GM23338 (cell line): Measurements from ENCODE around the gene TFB2M. TPM values are rescaled to one million over a fixed set of nuclear protein-coding genes. Genes with fewer than 3 reads are reported as not detected.

Experiments
- ATAC-seq: fragments of 200-7000 bp; cut with Tn5 transposase; 3 replicates; pipeline ENCODE4 v1.9.1; 2020
- DNase-seq: peaks from one replicate; pipeline ENCODE4 v3.0.0-alpha.2; 2015; ENCODE audit warnings: low spot score
- H2AFZ ChIP-seq: fragments of 200-600 bp; sonication (generic); 2 replicates; pipeline ENCODE4 v1.8.0; 2016; ENCODE audit warnings: antibody characterized with exemption, mild to moderate bottlenecking, moderate library complexity
- H3F3A ChIP-seq: fragments of 200-600 bp; sonication (generic); replicated peaks from 2 replicates; pipeline ENCODE4 v1.8.0; 2017; ENCODE audit warnings: antibody characterized with exemption, mixed run types, low read depth
- H3K27ac ChIP-seq: fragments of 200-600 bp; sonication (generic); 2 replicates; pipeline ENCODE4 v1.6.1; 2016; ENCODE audit warnings: low read depth
- H3K27me3 ChIP-seq: fragments of 200-600 bp; sonication (generic); 2 replicates; pipeline ENCODE4 v1.8.0; 2016; ENCODE audit warnings: mild to moderate bottlenecking, mixed run types, moderate library complexity; ENCODE audit not compliant: insufficient read depth
- H3K36me3 ChIP-seq: fragments of 200-600 bp; sonication (generic); 2 replicates; pipeline ENCODE4 v1.8.0; 2016; ENCODE audit warnings: mild to moderate bottlenecking; ENCODE audit not compliant: insufficient read depth
- H3K4me1 ChIP-seq: fragments of 200-600 bp; sonication (generic); 2 replicates; pipeline ENCODE4 v1.8.0; 2016; ENCODE audit warnings: mild to moderate bottlenecking, moderate library complexity; ENCODE audit not compliant: insufficient read depth
- H3K4me2 ChIP-seq: fragments of 200-600 bp; sonication (generic); 2 replicates; pipeline ENCODE4 v1.7.1; 2017; ENCODE audit warnings: mixed run types
- H3K4me3 ChIP-seq: fragments of 200-600 bp; sonication (generic); 2 replicates; pipeline ENCODE4 v1.6.1; 2016; ENCODE audit warnings: mixed run types
- H3K79me2 ChIP-seq: fragments of 200-600 bp; sonication (generic); replicated peaks from 2 replicates; pipeline ENCODE4 v1.8.0; 2017; ENCODE audit warnings: mild to moderate bottlenecking; ENCODE audit not compliant: insufficient read depth
- H3K9me2 ChIP-seq: fragments of 200-600 bp; sonication (generic); 2 replicates; pipeline ENCODE4 v1.8.0; 2017; ENCODE audit not compliant: insufficient read depth
- H4K20me1 ChIP-seq: fragments of 200-600 bp; sonication (generic); replicated peaks from 2 replicates; pipeline ENCODE4 v1.8.0; 2017; ENCODE audit warnings: mild to moderate bottlenecking; ENCODE audit not compliant: insufficient read depth
- H3K27ac Mint-ChIP-seq: 2 replicates; pipeline ENCODE4 v1.8.0; 2020; ENCODE audit warnings: inconsistent platforms, mild to moderate bottlenecking, moderate library complexity, mixed read lengths
- H3K27me3 Mint-ChIP-seq: 3 replicates; pipeline ENCODE4 v1.8.0; 2022; ENCODE audit warnings: low read depth, mild to moderate bottlenecking, moderate library complexity, mixed read lengths, inconsistent platforms; ENCODE audit not compliant: insufficient read depth, poor library complexity
- H3K36me3 Mint-ChIP-seq: 3 replicates; pipeline ENCODE4 v1.8.0; 2021; ENCODE audit warnings: low read depth, mild to moderate bottlenecking, inconsistent platforms, moderate library complexity, mixed read lengths
- H3K4me1 Mint-ChIP-seq: 3 replicates; pipeline ENCODE4 v1.8.0; 2020; ENCODE audit warnings: mild to moderate bottlenecking, inconsistent platforms, mixed read lengths
- H3K4me3 Mint-ChIP-seq: 3 replicates; pipeline ENCODE4 v1.8.0; 2021; ENCODE audit warnings: moderate library complexity, mild to moderate bottlenecking, inconsistent platforms, mixed read lengths
- H3K9me3 Mint-ChIP-seq: 3 replicates; pipeline ENCODE4 v1.8.0; 2020; ENCODE audit warnings: moderate library complexity, mild to moderate bottlenecking, inconsistent platforms, mixed read lengths
- CREB1 ChIP-seq: fragments of 250-450 bp; sonication (Bioruptor Pico); IDR thresholded peaks from 2 replicates; pipeline ENCODE4 v1.5.0; 2020; ENCODE audit warnings: low read depth, mild to moderate bottlenecking, moderate library complexity
- CTCF ChIP-seq, 2 experiments: fragments of 200-600 bp in 1 of 2; sonication (generic) in 1 of 2; conservative IDR thresholded peaks; 2 replicates each; pipeline versions ENCODE4 v1.5.1 to v1.6.1; 2016 to 2017; ENCODE audit warnings: antibody characterized with exemption in 2 of 2, low read depth in 2 of 2, mild to moderate bottlenecking in 2 of 2, moderate library complexity in 1 of 2
- ETS1 ChIP-seq: IDR thresholded peaks from 2 replicates; pipeline ENCODE4 v1.6.1; 2016; ENCODE audit warnings: antibody characterized with exemption
- EZH2phosphoT487 ChIP-seq: fragments of 200-600 bp; sonication (generic); IDR thresholded peaks from one replicate; pipeline ENCODE4 v1.8.1; 2018; ENCODE audit warnings: antibody characterized with exemption; ENCODE audit not compliant: unreplicated experiment
- POLR2AphosphoS5 ChIP-seq: IDR thresholded peaks from 2 replicates; pipeline ENCODE4 v1.6.1; 2016; ENCODE audit warnings: antibody characterized with exemption, low read depth
- REST ChIP-seq: IDR thresholded peaks from one replicate; pipeline ENCODE4 v1.6.1; 2018; ENCODE audit warnings: antibody characterized with exemption; ENCODE audit not compliant: unreplicated experiment
- ZNF114 ChIP-seq: fragments of 250-450 bp; sonication (Bioruptor Pico); IDR thresholded peaks from 2 replicates; pipeline ENCODE4 v1.5.0; 2020; ENCODE audit warnings: mild to moderate bottlenecking, moderate library complexity
- ZNF462 ChIP-seq: fragments of 250-450 bp; sonication (Bioruptor Pico); IDR thresholded peaks from 2 replicates; pipeline ENCODE4 v1.5.0; 2020; ENCODE audit warnings: mild to moderate bottlenecking, moderate library complexity
- polyA plus RNA-seq: library from polyadenylated mRNA; unstranded; fragments of >200 nt; fragmentation: Nextera tagmentation; extraction: Ambion mirVana; gene quantifications from 2 replicates; pipeline ENCODE4 v1.2.1, GENCODE V29; 2016
- total RNA-seq: library from RNA; depleted of rRNA; stranded (reverse); fragments of >200 nt; shearing (Covaris generic); gene quantifications from 2 replicates; pipeline ENCODE4 v1.2.3, GENCODE V29; 2014

Gene TFB2M
- total and polyA plus RNA-seq, 2 experiments from 2014 or later, result 18.7 to 24.9 TPM

DNA sequence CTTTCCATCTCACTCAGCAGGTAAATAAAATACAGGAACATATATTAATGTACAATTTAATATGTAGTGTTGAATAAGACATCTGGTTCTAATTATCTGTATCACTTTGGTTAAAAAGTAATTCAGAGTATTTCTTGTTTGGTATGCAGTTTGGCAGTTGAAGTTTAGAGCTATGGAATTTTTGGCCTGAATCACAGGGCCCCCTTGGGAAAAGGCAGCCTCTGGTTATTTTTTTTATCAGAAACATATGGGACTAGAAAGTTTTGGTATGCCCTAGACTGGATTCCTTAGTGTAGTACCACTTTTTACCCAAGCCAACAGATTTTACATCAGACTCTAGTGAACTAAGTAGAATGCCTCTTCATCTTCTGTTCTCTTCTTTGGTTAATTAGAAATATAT lies 26.6 kb upstream of the TFB2M start (continued):
- no peak for TF ChIP-seq REST
- TF ChIP-seq ZNF114 (CRISPR knock-in tag), result no peak
- TF ChIP-seq EZH2phosphoT487, result no peak

GRCh38 chr1:246591958-246592357 lies 25.9 kb upstream of the TFB2M start:
- H3K79me2 ChIP-seq, result peaks cover 32% of the 10 kb centered on the region
- no peaks in the 10 kb centered on the region for H3K27me3 ChIP-seq
- Mint-ChIP-seq H3K4me1 (no peaks in the 10 kb centered on the region), H3K27ac (no peak overlapping the region), H3K27me3 (no peaks in the 10 kb centered on the region), H3K4me3 (no peak overlapping the region), H3K9me3 (peaks cover 11% of the 10 kb centered on the region), H3K36me3 (peaks cover 21% of the 10 kb centered on the region; the same call in 2 of the 3 replicates)
- H3K4me3 ChIP-seq, result no peak overlapping the region
- peaks cover 3% of the 10 kb centered on the region for H4K20me1 ChIP-seq
- H3K27ac ChIP-seq, result no peak overlapping the region
- H3F3A ChIP-seq, result no peaks in the 10 kb centered on the region
- H3K4me2 ChIP-seq, result no peak overlapping the region
- no peaks in the 10 kb centered on the region for H3K9me2 ChIP-seq
- DNase-seq, result no peak
- H3K4me1 ChIP-seq, result peaks cover 4% of the 10 kb centered on the region; the same call in 1 of the 2 replicates
- ATAC-seq, result no peak
- 0 out of 2 replicates have a peak, but pooled peaks cover 3% of the 10 kb centered on the region for H3K36me3 ChIP-seq
- no peak overlapping the region for H2AFZ ChIP-seq
- no peak for TF ChIP-seq ZNF462
- TF ChIP-seq ETS1, result no peak
- TF ChIP-seq POLR2AphosphoS5, result no peak
- no peak for TF ChIP-seq ZNF114 (CRISPR knock-in tag)
- no peak for TF ChIP-seq CTCF (conservative IDR thresholded peaks at IDR 0.05; ENCODE audit: low read depth in 2 of 2)
- no peak for TF ChIP-seq CREB1 (CRISPR knock-in tag)
- no peak for TF ChIP-seq REST
